AG04450 (cell line): ENCODE results near the gene PRKAG2. TPM values are rescaled to one million over a fixed set of nuclear protein-coding genes. Genes with fewer than 3 reads are reported as not detected.

Experiments
- CTCF ChIA-PET: fragments of 300-600, 350-600 bp; formaldehyde crosslinking; extraction: SDS; loops from one replicate; lab custom pipeline; 2022; ENCODE audit warnings: antibody characterized with exemption, inconsistent platforms; lab: Charles Lee
- POLR2A ChIA-PET: fragments of 350-600 bp; formaldehyde crosslinking; extraction: SDS; loops from one replicate; lab custom pipeline; 2021; ENCODE audit warnings: antibody characterized with exemption, inconsistent platforms; lab: Yijun Ruan, JAX
- DNase-seq: peaks from one replicate; pipeline ENCODE4 v3.0.0-alpha.2; 2011; ENCODE audit warnings: low read depth, low spot score
- H3K27ac ChIP-seq: one replicate; pipeline ENCODE4 v1.5.1; 2012; ENCODE audit warnings: low read depth, low read length, control low read depth
- H3K27me3 ChIP-seq: one replicate; pipeline ENCODE4 v1.6.0; 2012; ENCODE audit warnings: low read length; ENCODE audit not compliant: control insufficient read depth, insufficient read depth
- H3K4me3 ChIP-seq: 2 replicates; pipeline ENCODE4 v1.5.1; 2011; ENCODE audit warnings: mild to moderate bottlenecking, low read depth, low read length, control low read depth
- H3K9me3 ChIP-seq: 2 replicates; pipeline ENCODE4 v1.5.1; 2012; ENCODE audit warnings: low read length; ENCODE audit not compliant: control insufficient read depth, insufficient read depth
- CTCF ChIP-seq: IDR thresholded peaks from 2 replicates; pipeline ENCODE4 v1.5.1; 2011; ENCODE audit warnings: low read depth, low read length, control low read depth, inconsistent platforms
- polyA plus RNA-seq: library from polyadenylated mRNA; depleted of rRNA; stranded (reverse); fragments of >200 nt; gene quantifications from 2 replicates; pipeline ENCODE4 v1.2.3, GENCODE V29; 2011

PRKAG2 gene
- polyA plus RNA-seq, 1 experiment, result 45.0 TPM

DNA sequence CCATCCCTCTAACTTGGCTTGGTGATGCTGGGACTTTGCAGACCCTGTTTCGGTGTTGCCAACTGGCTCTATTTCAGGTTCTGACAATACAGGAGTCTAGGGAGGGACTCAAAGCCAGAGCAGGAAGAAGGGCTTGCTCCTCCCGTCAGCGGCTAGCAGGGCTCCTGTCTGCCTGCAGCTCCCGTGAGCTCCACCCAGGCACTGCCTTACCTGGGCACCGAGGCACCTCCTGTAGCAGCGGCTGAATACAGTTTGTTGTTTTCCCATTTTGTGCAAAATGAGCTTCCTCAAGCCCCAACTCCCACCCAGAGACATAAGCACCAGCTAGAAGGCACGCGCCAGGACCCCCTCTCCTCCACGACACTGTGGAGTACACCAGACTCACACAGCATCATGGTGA lies 287.9 kb downstream of the PRKAG2 start:
- DNase-seq, result no peak
- POLR2A ChIA-PET, result no interaction called here
- no peaks in the 10 kb centered on the region for H3K9me3 ChIP-seq
- no peaks in the 10 kb centered on the region for H3K27me3 ChIP-seq
- peak overlapping the region; percentile 11 for H3K27ac ChIP-seq
- H3K4me3 ChIP-seq, result no peak overlapping the region
- no peak for TF ChIP-seq CTCF
- CTCF ChIA-PET, result no interaction called here

- TF ChIP-seq CTCF, result no peak
- no peak overlapping the region for H3K4me3 ChIP-seq
- H3K27me3 ChIP-seq, result no peaks in the 10 kb centered on the region
- no peak overlapping the region for H3K27ac ChIP-seq
- DNase-seq, result no peak
- H3K9me3 ChIP-seq, result no peaks in the 10 kb centered on the region
- ChIA-PET POLR2A (no interaction called here), CTCF (interaction anchor here (1.1 to 1.3 kb wide), 3 partner anchors 150 to 196 kb away, joined by 3 to 4 read pairs (median 4); no protein-coding TSS in a partner anchor)
Measured at GRCh38 chr7:151586531-151587260, 290.2 kb downstream of the PRKAG2 start.

GRCh38 chr7:151585744-151586393 lies 291.0 kb downstream of the PRKAG2 start:
- Histone ChIP-seq H3K4me3 (no peak overlapping the region), H3K27me3 (no peaks in the 10 kb centered on the region), H3K27ac (no peak overlapping the region), H3K9me3 (no peaks in the 10 kb centered on the region)
- ChIA-PET CTCF (interaction anchor here (1.1 to 1.3 kb wide), 3 partner anchors 151 to 196 kb away, joined by 3 to 4 read pairs (median 4); no protein-coding TSS in a partner anchor), POLR2A (no interaction called here)
- DNase-seq, result no peak
- TF ChIP-seq CTCF, result no peak

- no peak overlapping the region for H3K27ac ChIP-seq
- no peak for DNase-seq
- ChIA-PET CTCF (interaction anchor here (1.1 kb wide), 1 partner anchor 12 kb away, joined by 3 read pairs; no protein-coding TSS in a partner anchor), POLR2A (no interaction called here)
- no peak overlapping the region for H3K4me3 ChIP-seq
- H3K27me3 ChIP-seq, result no peaks in the 10 kb centered on the region
- peaks cover 15% of the 10 kb centered on the region for H3K9me3 ChIP-seq
- TF ChIP-seq CTCF, result no peak
Measured at GRCh38 chr7:151581741-151582140, 295.2 kb downstream of the PRKAG2 start.

DNA sequence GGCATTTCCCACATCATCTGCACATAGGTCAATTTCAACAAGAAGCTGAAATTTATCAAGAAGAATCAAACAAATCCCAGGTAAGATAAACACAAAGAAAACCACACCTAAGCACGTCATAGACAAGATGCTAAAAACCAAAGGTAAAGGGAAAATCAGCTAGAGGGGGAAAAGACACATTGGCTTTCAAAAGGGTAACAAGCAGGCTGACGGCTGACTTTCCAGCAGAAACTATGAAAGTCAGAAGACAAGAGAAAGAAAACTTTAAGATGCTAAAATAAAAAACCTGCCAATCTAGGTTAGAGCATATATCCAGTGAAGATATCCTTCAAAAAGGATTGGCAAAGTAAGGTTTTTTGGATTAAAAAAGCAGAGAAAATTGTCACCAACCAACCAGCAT lies 297.3 kb downstream of the PRKAG2 start:
- ChIA-PET POLR2A (interaction anchor here (0.7 kb wide), 1 partner anchor 183 kb away, joined by 3 read pairs; no protein-coding TSS in a partner anchor), CTCF (no interaction called here)
- Histone ChIP-seq H3K9me3 (peaks cover 15% of the 10 kb centered on the region), H3K27ac (no peak overlapping the region), H3K27me3 (no peaks in the 10 kb centered on the region), H3K4me3 (no peak overlapping the region)
- no peak for TF ChIP-seq CTCF
- no peak for DNase-seq
